Measurements from ENCODE around the gene SFT2D3. TPM values are rescaled to one million over a fixed set of nuclear protein-coding genes. Genes with fewer than 3 reads are reported as not detected.

Gene SFT2D3
- total RNA-seq, 1 experiment from 2014 or later = 4.1 TPM

- H3K36me3 Mint-ChIP-seq (ENCODE audit: insufficient read depth, unreplicated experiment) = no peaks in the 10 kb centered on the region
- no peak for DNase-seq (ENCODE audit: unreplicated experiment)
- ChIA-PET CTCF (no interaction called here), POLR2A (no interaction called here)
- no peak overlapping the region for H3K27ac Mint-ChIP-seq (ENCODE audit: low read depth, unreplicated experiment)
- BruUV-seq (replicated peaks) = no TSS peak
- no peaks in the 10 kb centered on the region for H3K4me1 Mint-ChIP-seq (ENCODE audit: insufficient read depth, unreplicated experiment)
- H3K9me3 Mint-ChIP-seq (ENCODE audit: unreplicated experiment) = no peaks in the 10 kb centered on the region
- intact Hi-C loops (cut with micrococcal nuclease) = no loop called here
- H3K4me3 Mint-ChIP-seq (ENCODE audit: unreplicated experiment) = no peak overlapping the region
- TF ChIP-seq, protein P1, sequence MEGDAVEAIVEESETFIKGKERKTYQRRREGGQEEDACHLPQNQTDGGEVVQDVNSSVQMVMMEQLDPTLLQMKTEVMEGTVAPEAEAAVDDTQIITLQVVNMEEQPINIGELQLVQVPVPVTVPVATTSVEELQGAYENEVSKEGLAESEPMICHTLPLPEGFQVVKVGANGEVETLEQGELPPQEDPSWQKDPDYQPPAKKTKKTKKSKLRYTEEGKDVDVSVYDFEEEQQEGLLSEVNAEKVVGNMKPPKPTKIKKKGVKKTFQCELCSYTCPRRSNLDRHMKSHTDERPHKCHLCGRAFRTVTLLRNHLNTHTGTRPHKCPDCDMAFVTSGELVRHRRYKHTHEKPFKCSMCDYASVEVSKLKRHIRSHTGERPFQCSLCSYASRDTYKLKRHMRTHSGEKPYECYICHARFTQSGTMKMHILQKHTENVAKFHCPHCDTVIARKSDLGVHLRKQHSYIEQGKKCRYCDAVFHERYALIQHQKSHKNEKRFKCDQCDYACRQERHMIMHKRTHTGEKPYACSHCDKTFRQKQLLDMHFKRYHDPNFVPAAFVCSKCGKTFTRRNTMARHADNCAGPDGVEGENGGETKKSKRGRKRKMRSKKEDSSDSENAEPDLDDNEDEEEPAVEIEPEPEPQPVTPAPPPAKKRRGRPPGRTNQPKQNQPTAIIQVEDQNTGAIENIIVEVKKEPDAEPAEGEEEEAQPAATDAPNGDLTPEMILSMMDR (IDR thresholded peaks at IDR 0.05; ENCODE audit: unreplicated experiment) = no peak
- no peaks in the 10 kb centered on the region for H3K27me3 Mint-ChIP-seq (ENCODE audit: insufficient read depth, unreplicated experiment)
These were observed 15.8 kb upstream of the SFT2D3 start for GRCh38 chr2:127685410-127686080.

GRCh38 chr2:127688405-127688804 lies 12.9 kb upstream of the SFT2D3 start:
- no peak for DNase-seq (ENCODE audit: unreplicated experiment)
- POLR2A ChIA-PET = no interaction called here
- CTCF ChIA-PET = no interaction called here
- Mint-ChIP-seq H3K4me3 (ENCODE audit: unreplicated experiment) (no peak overlapping the region), H3K4me1 (ENCODE audit: insufficient read depth, unreplicated experiment) (no peaks in the 10 kb centered on the region), H3K27me3 (ENCODE audit: insufficient read depth, unreplicated experiment) (no peaks in the 10 kb centered on the region), H3K27ac (ENCODE audit: low read depth, unreplicated experiment) (no peak overlapping the region), H3K9me3 (ENCODE audit: unreplicated experiment) (peaks cover 17% of the 10 kb centered on the region), H3K36me3 (ENCODE audit: insufficient read depth, unreplicated experiment) (no peaks in the 10 kb centered on the region)
- TF ChIP-seq, protein P1 (IDR thresholded peaks at IDR 0.05; ENCODE audit: unreplicated experiment) = no peak
- intact Hi-C loops (cut with micrococcal nuclease) = no loop called here
- BruUV-seq (replicated peaks) = no TSS peak

DNA sequence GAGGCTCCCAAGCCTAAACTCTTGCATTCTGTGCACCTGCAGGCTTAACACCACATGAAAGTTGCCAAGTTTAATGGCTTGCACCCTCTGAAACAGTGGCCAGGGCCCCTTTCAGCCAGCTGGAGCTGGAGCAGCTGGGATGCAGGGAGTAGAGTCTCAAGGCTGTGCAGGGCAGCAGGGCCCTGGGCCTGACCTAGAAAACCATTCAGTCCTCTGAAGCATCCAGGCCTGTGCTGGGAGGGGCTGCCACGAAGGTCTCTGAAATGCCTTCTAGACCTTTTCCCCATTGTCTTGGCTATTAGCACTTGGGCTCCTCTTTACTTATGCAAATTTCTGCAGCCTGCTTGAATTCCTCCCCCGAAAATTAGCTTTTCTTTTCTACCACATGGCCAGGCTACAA lies 10.6 kb upstream of the SFT2D3 start:
- ChIA-PET CTCF (no interaction called here), POLR2A (interaction anchor here (2.6 kb wide), 1 partner anchor 11 kb away, joined by 6 read pairs; the partner anchor contains the start of gene SFT2D3)
- Mint-ChIP-seq H3K27ac (ENCODE audit: low read depth, unreplicated experiment) (no peak overlapping the region), H3K27me3 (ENCODE audit: insufficient read depth, unreplicated experiment) (no peaks in the 10 kb centered on the region), H3K4me1 (ENCODE audit: insufficient read depth, unreplicated experiment) (no peaks in the 10 kb centered on the region), H3K4me3 (ENCODE audit: unreplicated experiment) (no peak overlapping the region), H3K9me3 (ENCODE audit: unreplicated experiment) (peaks cover 17% of the 10 kb centered on the region), H3K36me3 (ENCODE audit: insufficient read depth, unreplicated experiment) (no peaks in the 10 kb centered on the region)
- no TSS peak for BruUV-seq (replicated peaks)
- TF ChIP-seq, protein P1 (IDR thresholded peaks at IDR 0.05; ENCODE audit: unreplicated experiment) = no peak
- DNase-seq (ENCODE audit: unreplicated experiment) = no peak
- intact Hi-C loops (cut with micrococcal nuclease) = no loop called here

GRCh38 chr2:127694986-127695385 lies 6.3 kb upstream of the SFT2D3 start:
- H3K9me3 Mint-ChIP-seq (ENCODE audit: unreplicated experiment) = peaks cover 17% of the 10 kb centered on the region
- no peak overlapping the region for H3K27ac Mint-ChIP-seq (ENCODE audit: low read depth, unreplicated experiment)
- no peak overlapping the region for H3K4me3 Mint-ChIP-seq (ENCODE audit: unreplicated experiment)
- H3K27me3 Mint-ChIP-seq (ENCODE audit: insufficient read depth, unreplicated experiment) = no peaks in the 10 kb centered on the region
- intact Hi-C loops (cut with micrococcal nuclease) = no loop called here
- ChIA-PET POLR2A (interaction anchor here (1.0 kb wide), 1 partner anchor 39 kb away, joined by 3 read pairs; no protein-coding TSS in a partner anchor), CTCF (no interaction called here)
- H3K4me1 Mint-ChIP-seq (ENCODE audit: insufficient read depth, unreplicated experiment) = peaks cover under 1% of the 10 kb centered on the region
- TF ChIP-seq, protein P1 (IDR thresholded peaks at IDR 0.05; ENCODE audit: unreplicated experiment) = no peak
- no peaks in the 10 kb centered on the region for H3K36me3 Mint-ChIP-seq (ENCODE audit: insufficient read depth, unreplicated experiment)
- no TSS peak for BruUV-seq (replicated peaks)
- no peak for DNase-seq (ENCODE audit: unreplicated experiment)
